ENCODE measurements around the gene AARSD1.
"Not testable (repeated sequence)": the region's sequence is repeated elsewhere in the genome, so short reads cannot be mapped to it uniquely, and the experiment has no call there.

Gene AARSD1

GRCh38 chr17:42964161-42964932 is at the start of gene AARSD1:
AARSD1 (minus strand) TSS chr17:42964454; CDS start chr17:42964440, 14 bp downstream.
- peak; percentile 48 for DNase-seq

GRCh38 chr17:43013296-43013695 is 49.0 kb upstream of the AARSD1 start:
- no peak for DNase-seq

- DNase-seq = no peak
These were observed 47.6 kb upstream of the AARSD1 start for GRCh38 chr17:43011728-43012472.

GRCh38 chr17:43010667-43011308 is 46.5 kb upstream of the AARSD1 start:
- DNase-seq = no peak

GRCh38 chr17:43006639-43007551 is 42.6 kb upstream of the AARSD1 start, which contains the start of gene IFI35:
IFI35 (plus strand) TSS chr17:43006784; CDS start chr17:43006948, 164 bp downstream.
- DNase-seq = peak; percentile 71

- peak; percentile 37 for DNase-seq
These were observed 39.4 kb upstream of the AARSD1 start for GRCh38 chr17:43003542-43004172.

- not testable (repeated sequence) for DNase-seq
These were observed 36.6 kb upstream of the AARSD1 start for GRCh38 chr17:43000894-43001293.

GRCh38 chr17:42999003-42999525 is 34.8 kb upstream of the AARSD1 start:
- DNase-seq = no peak

GRCh38 chr17:42997984-42998938 is 34.0 kb upstream of the AARSD1 start, which contains the start of gene RPL27:
RPL27 (plus strand) TSS chr17:42998419; CDS start chr17:42998751, 332 bp downstream.
- DNase-seq = peak; percentile 99

- DNase-seq = no peak
These were observed 33.2 kb upstream of the AARSD1 start for GRCh38 chr17:42997390-42997983.

- not testable (repeated sequence) for DNase-seq
These were observed 29.7 kb upstream of the AARSD1 start for GRCh38 chr17:42993913-42994312.

- no peak for DNase-seq
These were observed 28.6 kb upstream of the AARSD1 start for GRCh38 chr17:42992872-42993271.

GRCh38 chr17:42991471-42991870 is 27.2 kb upstream of the AARSD1 start:
- DNase-seq = no peak

GRCh38 chr17:42989726-42990652 is 25.7 kb upstream of the AARSD1 start:
- DNase-seq = no peak

- DNase-seq = no peak
These were observed 24.9 kb upstream of the AARSD1 start for GRCh38 chr17:42989141-42989540.

- no peak for DNase-seq
These were observed 21.0 kb upstream of the AARSD1 start for GRCh38 chr17:42985225-42985624.

GRCh38 chr17:42982266-42982665 is 18.0 kb upstream of the AARSD1 start:
- no peak for DNase-seq

- no peak for DNase-seq
These were observed 16.6 kb upstream of the AARSD1 start for GRCh38 chr17:42980766-42981397.

All from DMS 273 treated with DMSO at 0.1 percent for 48 hours (cell line).